GM19438 (cell line): ENCODE data around the gene CTSV.
"Not testable (repeated sequence)": the region's sequence is repeated elsewhere in the genome, so short reads cannot be mapped to it uniquely, and the experiment has no call there.

Source experiments
- ATAC-seq: cut with Tn5 transposase; IDR thresholded peaks from one replicate; pipeline ENCODE4 v1.9.1; 2021; ENCODE audit warnings: low read depth; ENCODE audit not compliant: unreplicated experiment

The CTSV gene

GRCh38 chr9:97045300-97045699 lies 6.4 kb upstream of the CTSV start:
- no peak for ATAC-seq

- no peak for ATAC-seq
Measured at GRCh38 chr9:97041898-97042297, 3.0 kb upstream of the CTSV start.

GRCh38 chr9:97039514-97039860 lies 545 bp upstream of the CTSV start:
- ATAC-seq = peak; percentile 26

GRCh38 chr9:97023505-97023904 lies 15.4 kb downstream of the CTSV start:
- ATAC-seq = not testable (repeated sequence)

GRCh38 chr9:97013151-97014132 lies 25.5 kb downstream of the CTSV start:
- peak; percentile 77 for ATAC-seq

- ATAC-seq = peak; percentile 70
Measured at GRCh38 chr9:97012617-97013016, 26.3 kb downstream of the CTSV start.

GRCh38 chr9:97002195-97002594 lies 36.7 kb downstream of the CTSV start:
- not testable (repeated sequence) for ATAC-seq

GRCh38 chr9:97001338-97001737 lies 37.6 kb downstream of the CTSV start:
- not testable (repeated sequence) for ATAC-seq

GRCh38 chr9:97000139-97000787 lies 38.7 kb downstream of the CTSV start:
- not testable (repeated sequence) for ATAC-seq

GRCh38 chr9:96999733-97000132 lies 39.2 kb downstream of the CTSV start:
- ATAC-seq = not testable (repeated sequence)

GRCh38 chr9:96997009-96997701 lies 41.8 kb downstream of the CTSV start:
- not testable (repeated sequence) for ATAC-seq

- ATAC-seq = not testable (repeated sequence)
Measured at GRCh38 chr9:96994531-96995016, 44.4 kb downstream of the CTSV start.

- ATAC-seq = not testable (repeated sequence)
Measured at GRCh38 chr9:96992303-96992702, 46.6 kb downstream of the CTSV start.

GRCh38 chr9:96989747-96990318 lies 49.1 kb downstream of the CTSV start:
- ATAC-seq = not testable (repeated sequence)

- ATAC-seq = not testable (repeated sequence)
Measured at GRCh38 chr9:96984887-96985286, 54.1 kb downstream of the CTSV start.

- not testable (repeated sequence) for ATAC-seq
Measured at GRCh38 chr9:96984139-96984538, 54.8 kb downstream of the CTSV start.

- not testable (repeated sequence) for ATAC-seq
Measured at GRCh38 chr9:96983496-96984122, 55.3 kb downstream of the CTSV start.
